IMR-90 (cell line): ENCODE measurements around the gene VASH1. TPM values are rescaled to one million over a fixed set of nuclear protein-coding genes. Genes with fewer than 3 reads are reported as not detected.

Experiments used
- ATAC-seq: fragments of 200-7000 bp; cut with Tn5 transposase; 2 replicates; pipeline ENCODE4 v1.9.1; 2020; ENCODE audit warnings: low read depth, mild to moderate bottlenecking, moderate library complexity
- BruUV-seq: library from RNA; stranded (reverse); fragments of 400-500 nt; replicated peaks from 2 replicates; lab custom pipeline; 2021; lab: Mats Ljungman, UMichigan
- CTCF ChIA-PET: fragments of 300-600 bp; formaldehyde crosslinking; extraction: SDS; loops from one replicate; lab custom pipeline; 2021; ENCODE audit warnings: antibody characterized with exemption; lab: Yijun Ruan, JAX
- POLR2A ChIA-PET: fragments of 300-600 bp; sonication (Branson Sonifier 250); formaldehyde crosslinking; loops from one replicate; lab custom pipeline; 2022; ENCODE audit warnings: antibody characterized with exemption; ENCODE audit not compliant: unreplicated experiment; lab: Charles Lee
- DNase-seq: peaks from one replicate; pipeline ENCODE4 v3.0.0; 2013
- H2AFZ ChIP-seq: replicated peaks from 2 replicates; pipeline ENCODE3; 2013; ENCODE audit warnings: low read length, mild to moderate bottlenecking; ENCODE audit not compliant: poor library complexity
- H2AK5ac ChIP-seq: 2 replicates; pipeline ENCODE4 v1.6.1; 2013; ENCODE audit warnings: low read depth, low read length, inconsistent platforms
- H2AK9ac ChIP-seq: replicated peaks from 2 replicates; pipeline ENCODE3; 2013; ENCODE audit warnings: mild to moderate bottlenecking, low read depth, low read length, moderate library complexity; ENCODE audit not compliant: poor library complexity
- H2BK120ac ChIP-seq: 2 replicates; pipeline ENCODE4 v1.6.1; 2013; ENCODE audit warnings: low read depth, low read length, inconsistent platforms
- H2BK15ac ChIP-seq: 3 replicates; pipeline ENCODE4 v1.6.1; 2013; ENCODE audit warnings: low read depth, low read length, inconsistent platforms
- H2BK20ac ChIP-seq: 2 replicates; pipeline ENCODE4 v1.6.1; 2013; ENCODE audit warnings: low read depth, mild to moderate bottlenecking, inconsistent platforms, low read length, moderate library complexity
- H2BK5ac ChIP-seq: 2 replicates; pipeline ENCODE4 v1.6.1; 2013; ENCODE audit warnings: mild to moderate bottlenecking, low read depth, low read length, inconsistent platforms; ENCODE audit not compliant: poor library complexity, severe bottlenecking
- H3K14ac ChIP-seq: replicated peaks from 2 replicates; pipeline ENCODE4 v1.6.1; 2013; ENCODE audit warnings: low read depth, low read length, inconsistent platforms
- H3K18ac ChIP-seq: 2 replicates; pipeline ENCODE4 v1.6.1; 2013; ENCODE audit warnings: low read depth, low read length, control low read depth
- H3K23ac ChIP-seq: 2 replicates; pipeline ENCODE4 v1.6.1; 2013; ENCODE audit warnings: low read depth, low read length, inconsistent platforms
- H3K27ac ChIP-seq: 2 replicates; pipeline ENCODE4 v1.5.1; 2013; ENCODE audit warnings: mild to moderate bottlenecking, control low read depth, low read length; ENCODE audit not compliant: insufficient read depth
- H3K27me3 ChIP-seq: 2 replicates; pipeline ENCODE4 v1.6.1; 2013; ENCODE audit warnings: low read length; ENCODE audit not compliant: control insufficient read depth, insufficient read depth
- H3K36me3 ChIP-seq: 2 replicates; pipeline ENCODE4 v1.6.1; 2013; ENCODE audit warnings: low read length, mixed read lengths; ENCODE audit not compliant: control insufficient read depth, insufficient read depth
- H3K4ac ChIP-seq: 2 replicates; pipeline ENCODE4 v1.6.1; 2013; ENCODE audit warnings: low read depth, low read length, inconsistent platforms
- H3K4me1 ChIP-seq: 2 replicates; pipeline ENCODE4 v1.6.1; 2013; ENCODE audit warnings: low read length, mixed read lengths; ENCODE audit not compliant: control insufficient read depth, insufficient read depth
- H3K4me2 ChIP-seq: 2 replicates; pipeline ENCODE4 v1.6.1; 2013; ENCODE audit warnings: low read depth, mild to moderate bottlenecking, control low read depth, low read length, moderate library complexity
- H3K4me3 ChIP-seq: 2 replicates; pipeline ENCODE4 v1.5.1; 2013; ENCODE audit warnings: low read depth, mild to moderate bottlenecking, control low read depth, low read length, moderate library complexity; ENCODE audit not compliant: insufficient read depth
- H3K56ac ChIP-seq: 2 replicates; pipeline ENCODE4 v1.6.1; 2013; ENCODE audit warnings: low read length, inconsistent platforms; ENCODE audit not compliant: insufficient read depth; ENCODE audit errors: extremely low read depth
- H3K79me1 ChIP-seq, 2 experiments: 2 replicates each; pipeline ENCODE4 v1.6.1; 2013; ENCODE audit warnings: low read length in 2 of 2, inconsistent platforms in 1 of 2, low read depth in 1 of 2
- H3K9ac ChIP-seq: 2 replicates; pipeline ENCODE4 v1.6.1; 2013; ENCODE audit warnings: low read depth, low read length, control low read depth
- H3K9me1 ChIP-seq: 2 replicates; pipeline ENCODE4 v1.6.1; 2013; ENCODE audit warnings: low read length, inconsistent platforms; ENCODE audit not compliant: insufficient read depth
- H3K9me3 ChIP-seq: 2 replicates; pipeline ENCODE4 v1.6.1; 2013; ENCODE audit warnings: low read length; ENCODE audit not compliant: control insufficient read depth, insufficient read depth
- H4K20me1 ChIP-seq: 2 replicates; pipeline ENCODE4 v1.6.1; 2013; ENCODE audit warnings: low read length, inconsistent platforms; ENCODE audit not compliant: insufficient read depth
- H4K5ac ChIP-seq: 2 replicates; pipeline ENCODE4 v1.6.1; 2013; ENCODE audit warnings: mild to moderate bottlenecking, low read depth, low read length, control low read depth
- H4K8ac ChIP-seq, 2 experiments: 2 replicates each; pipeline ENCODE4 v1.6.1; 2013; ENCODE audit warnings: low read depth in 2 of 2, low read length in 2 of 2, control low read depth in 1 of 2, inconsistent platforms in 1 of 2
- H4K91ac ChIP-seq: 2 replicates; pipeline ENCODE4 v1.6.1; 2013; ENCODE audit warnings: low read depth, low read length, inconsistent platforms; ENCODE audit not compliant: insufficient read depth
- CHD1 ChIP-seq: IDR thresholded peaks from 2 replicates; pipeline ENCODE4 v1.6.1; 2012; ENCODE audit warnings: low read depth, low read length, improper control_type of control experiment
- CTCF ChIP-seq: conservative IDR thresholded peaks from 2 replicates; pipeline ENCODE4 v1.5.1; 2012; ENCODE audit warnings: mild to moderate bottlenecking, low read depth, low read length, improper control_type of control experiment
- RAD21 ChIP-seq: IDR thresholded peaks from 2 replicates; pipeline ENCODE4 v1.6.1; 2012; ENCODE audit warnings: low read length, improper control_type of control experiment
- SMC3 ChIP-seq: fragments of 150-350 bp; IDR thresholded peaks from 2 replicates; pipeline ENCODE4 v1.6.1; 2016; ENCODE audit warnings: low read depth, mild to moderate bottlenecking, antibody characterized with exemption, low read length, moderate library complexity
- WGBS, 2 experiments: methylation state at CpG; one replicate each; pipeline versions ENCODE4 v1.1.5 to v1.1.7; 2013; ENCODE audit warnings: missing lambda C conversion rate in 2 of 2; ENCODE audit not compliant: insufficient read length in 1 of 2; ENCODE audit errors: extremely low coverage in 2 of 2; 5-methylcytosine and 5-hydroxymethylcytosine counted together
- dilution Hi-C: fragments of 300-500 bp; cut with HindIII; formaldehyde crosslinking; loops from one replicate; pipeline ENCODE4 v1.14.3; 2018; ENCODE audit warnings: low sequenced_read_pairs; ENCODE audit not compliant: unreplicated experiment
- in situ Hi-C: fragments of 300-500 bp; cut with MboI; formaldehyde crosslinking; loops from 3 replicates; pipeline ENCODE4 v1.14.3; 2019; ENCODE audit warnings: low sequenced_read_pairs, inconsistent platforms, mixed read lengths
- intact Hi-C: fragments of 100-400 bp; cut with micrococcal nuclease; formaldehyde crosslinking; loops from 2 replicates; pipeline ENCODE4 v1.10.0; 2022
- polyA plus RNA-seq, 3 experiments: library from polyadenylated mRNA; depleted of rRNA; stranded (reverse); fragments of >200 nt; gene quantifications; 2 replicates each; pipeline ENCODE4 v1.2.3, GENCODE V29; 2012; ENCODE audit warnings: low replicate concordance in 1 of 3
- total RNA-seq: library from RNA; depleted of rRNA; stranded (reverse); fragments of >200 nt; gene quantifications from 2 replicates; pipeline ENCODE4 v1.2.3, GENCODE V29; 2012

VASH1 gene
- total and polyA plus RNA-seq, 2 of the 4 experiments (the other 2 are of a cell fraction), result 2.0 to 9.5 TPM

- Histone ChIP-seq H2AFZ (peak overlapping the region; percentile 76), H3K27ac (no peak overlapping the region), H3K56ac (no peak overlapping the region), H3K4me2 (peak overlapping the region; percentile 69), H3K4me3 (peak overlapping the region; percentile 22; the same call in 1 of the 2 replicates), H3K36me3 (peaks cover 9% of the 10 kb centered on the region), H4K5ac (no peak overlapping the region), H3K18ac (no peak overlapping the region), H3K9me1 (peaks cover 3% of the 10 kb centered on the region; the same call in 1 of the 2 replicates), H4K20me1 (no peaks in the 10 kb centered on the region), H3K9ac (peak overlapping the region; percentile 4; the same call in 1 of the 2 replicates), H2BK20ac (no peak overlapping the region), H4K91ac (peak overlapping the region; percentile 25; the same call in 1 of the 2 replicates), H3K23ac (peak overlapping the region; percentile 57; the same call in 1 of the 2 replicates), H2BK5ac (no peak overlapping the region), H2AK9ac (no peak overlapping the region), H3K4ac (no peak overlapping the region), H2BK15ac (no peak overlapping the region), H3K4me1 (no peaks in the 10 kb centered on the region), H2BK120ac (no peak overlapping the region), H3K79me1 (0 out of 4 replicates have a peak, but pooled peaks cover 0 to 8% of the 10 kb centered on the region in 2 experiments), H2AK5ac (no peak overlapping the region), H3K27me3 (no peaks in the 10 kb centered on the region), H3K9me3 (no peaks in the 10 kb centered on the region), H4K8ac (peak overlapping the region in 1 of 2 experiments; percentile 14; a peak in 1 of 4 replicates), H3K14ac (0 out of 2 replicates have a peak overlapping the region, but pooled peaks have one; percentile 41)
- ATAC-seq (peak; percentile 57), DNase-seq (peak; percentile 34)
- TF ChIP-seq CTCF, result peak; percentile 51
- TF ChIP-seq RAD21, result peak; percentile 57
- peak; percentile 41 for TF ChIP-seq SMC3
- no peak for TF ChIP-seq CHD1
- POLR2A ChIA-PET, result no interaction called here
- CTCF ChIA-PET, result interaction anchor here (0.6 to 2.1 kb wide), 8 partner anchors 8 to 1091 kb away, joined by 3 to 15 read pairs (median 5); no protein-coding TSS in a partner anchor
- WGBS, 2 experiments, result no CpG with 5 or more reads among the region's 9 CpGs
- intact Hi-C loops, result loop anchor here (1.0 kb wide), 2 partner anchors 50 to 101 kb away; partner anchors contain the start of gene VASH1
- in situ Hi-C loops, result no loop called here
- dilution Hi-C loops, result no loop called here
- no TSS peak for BruUV-seq
These were observed 49.7 kb downstream of the VASH1 start for GRCh38 chr14:76810953-76811400.
